22Rv1 (cell line): ENCODE measurements around the gene CTNNBIP1.
A peak's percentile ranks its signal among the peaks of the same experiment; 100 is the strongest.

ENCODE experiments used
- H3K27ac ChIP-seq: fragments of 450-650 bp; 2 replicates; pipeline ENCODE4 v1.5.1; 2017
- ZFX ChIP-seq: fragments of 450-650 bp; IDR thresholded peaks from 2 replicates; pipeline ENCODE4 v1.6.1; 2017; ENCODE audit warnings: antibody characterized with exemption, borderline replicate concordance
- TF ChIP-seq, protein P1 (sequence below): fragments of 450-650 bp; IDR thresholded peaks from 2 replicates; pipeline ENCODE4 v1.5.1; 2017; ENCODE audit warnings: mild to moderate bottlenecking

CTNNBIP1 gene

DNA sequence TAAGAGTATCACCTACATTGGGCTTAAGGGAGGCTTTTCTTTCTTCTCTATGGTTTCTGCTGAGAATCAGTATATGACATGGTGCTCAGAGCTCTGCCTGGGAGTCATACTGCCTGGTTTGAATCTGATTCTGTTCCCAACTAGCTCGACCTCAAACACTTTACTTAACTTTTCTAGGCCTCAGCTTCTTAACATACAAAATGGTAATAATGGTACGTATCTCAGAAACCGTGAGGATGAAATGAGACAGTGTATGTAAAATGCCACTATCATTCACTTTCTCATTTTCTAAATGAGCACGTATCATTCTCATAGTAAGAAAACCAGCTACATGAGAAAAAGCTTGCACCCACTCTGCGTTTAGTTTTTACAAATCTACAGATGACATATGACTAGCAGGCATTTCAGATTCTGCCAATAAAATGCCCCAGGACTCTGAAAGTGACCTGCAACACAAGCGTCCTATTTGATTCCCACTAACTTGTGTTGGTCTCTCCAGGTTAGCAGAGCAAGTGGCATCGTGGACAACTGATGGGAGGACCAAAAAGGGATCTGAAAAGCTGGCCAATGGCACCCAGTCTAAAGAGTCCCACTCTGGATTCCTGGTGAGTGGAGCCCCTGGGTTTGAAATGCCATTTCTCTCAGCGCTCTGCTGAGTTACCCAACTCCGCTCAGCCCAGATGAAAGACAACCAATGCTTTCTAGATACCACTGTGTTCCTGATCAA, 6.1 kb downstream of the CTNNBIP1 start:
- TF ChIP-seq, protein P1, sequence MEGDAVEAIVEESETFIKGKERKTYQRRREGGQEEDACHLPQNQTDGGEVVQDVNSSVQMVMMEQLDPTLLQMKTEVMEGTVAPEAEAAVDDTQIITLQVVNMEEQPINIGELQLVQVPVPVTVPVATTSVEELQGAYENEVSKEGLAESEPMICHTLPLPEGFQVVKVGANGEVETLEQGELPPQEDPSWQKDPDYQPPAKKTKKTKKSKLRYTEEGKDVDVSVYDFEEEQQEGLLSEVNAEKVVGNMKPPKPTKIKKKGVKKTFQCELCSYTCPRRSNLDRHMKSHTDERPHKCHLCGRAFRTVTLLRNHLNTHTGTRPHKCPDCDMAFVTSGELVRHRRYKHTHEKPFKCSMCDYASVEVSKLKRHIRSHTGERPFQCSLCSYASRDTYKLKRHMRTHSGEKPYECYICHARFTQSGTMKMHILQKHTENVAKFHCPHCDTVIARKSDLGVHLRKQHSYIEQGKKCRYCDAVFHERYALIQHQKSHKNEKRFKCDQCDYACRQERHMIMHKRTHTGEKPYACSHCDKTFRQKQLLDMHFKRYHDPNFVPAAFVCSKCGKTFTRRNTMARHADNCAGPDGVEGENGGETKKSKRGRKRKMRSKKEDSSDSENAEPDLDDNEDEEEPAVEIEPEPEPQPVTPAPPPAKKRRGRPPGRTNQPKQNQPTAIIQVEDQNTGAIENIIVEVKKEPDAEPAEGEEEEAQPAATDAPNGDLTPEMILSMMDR, result no peak

DNA sequence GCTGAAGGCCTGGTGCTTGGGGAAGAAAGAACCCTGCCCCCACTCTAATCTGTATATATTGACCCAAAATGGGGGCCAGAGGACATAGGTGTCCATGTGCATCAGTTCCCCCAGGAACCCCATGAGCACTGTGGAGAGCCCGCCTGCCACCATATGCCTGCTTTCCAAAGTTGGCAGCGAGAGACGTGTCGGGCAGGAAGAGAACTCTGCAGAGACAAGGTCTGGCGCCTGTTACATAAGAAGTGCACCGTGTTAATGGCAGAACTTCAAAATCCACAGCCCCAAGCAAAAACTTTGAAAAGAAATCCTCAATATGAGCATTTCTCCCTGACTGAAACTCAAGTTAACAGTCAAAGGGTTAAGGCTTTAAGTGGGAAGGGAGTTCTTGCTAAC, 8.0 kb downstream of the CTNNBIP1 start:
- H3K27ac ChIP-seq, result peak overlapping the region; percentile 60
- TF ChIP-seq, protein P1, result no peak
- TF ChIP-seq ZFX, result no peak

More for the DNA sequence above, 6.1 kb downstream of the CTNNBIP1 start:
- peak overlapping the region; percentile 26; the same call in 1 of the 2 replicates for H3K27ac ChIP-seq

DNA sequence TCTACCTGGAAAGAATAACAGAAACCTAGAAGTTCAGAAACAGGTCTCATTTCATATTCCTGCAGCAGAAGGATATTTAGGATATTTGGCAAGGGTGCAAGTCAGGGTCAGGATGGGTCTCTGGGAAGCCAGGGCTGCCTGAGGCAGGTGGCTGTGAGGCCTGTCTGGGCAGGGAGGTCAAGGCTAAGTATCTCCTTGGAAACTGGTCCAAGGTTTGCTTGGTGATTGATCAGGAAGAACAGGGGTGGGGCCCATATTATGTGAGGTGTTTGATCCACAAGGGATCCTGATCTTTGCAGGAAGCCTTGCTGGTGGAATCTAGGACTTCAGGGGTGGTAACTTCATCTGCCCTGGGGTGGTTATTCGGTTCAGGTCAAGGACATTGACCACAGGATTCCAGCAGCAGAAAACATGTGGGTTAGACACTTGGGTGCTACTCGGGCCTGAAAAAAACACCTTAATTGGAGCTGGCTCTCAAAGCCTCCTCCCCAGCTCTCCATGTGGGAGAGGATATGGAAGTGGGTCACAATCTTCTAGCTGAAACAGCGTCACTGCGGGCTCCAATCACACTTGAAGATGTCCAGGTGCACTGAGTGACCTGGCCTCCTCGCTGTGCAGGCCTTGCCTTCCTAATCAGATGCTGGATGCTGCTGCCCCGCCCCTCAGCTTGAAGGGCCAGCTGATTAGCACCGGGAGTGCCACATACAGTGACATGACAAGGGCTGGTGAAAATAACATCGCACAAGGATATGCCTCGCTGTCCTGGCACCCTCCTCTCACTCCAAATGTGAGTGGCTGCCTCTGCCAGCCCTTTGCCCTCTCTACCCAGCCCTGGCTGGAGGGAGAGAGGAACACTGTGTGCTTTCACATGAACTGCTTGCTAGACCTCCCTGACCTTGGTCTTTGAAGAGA, 8.7 kb downstream of the CTNNBIP1 start:
- peak overlapping the region; percentile 60 for H3K27ac ChIP-seq
- TF ChIP-seq, protein P1, result no peak
- TF ChIP-seq ZFX, result no peak

DNA sequence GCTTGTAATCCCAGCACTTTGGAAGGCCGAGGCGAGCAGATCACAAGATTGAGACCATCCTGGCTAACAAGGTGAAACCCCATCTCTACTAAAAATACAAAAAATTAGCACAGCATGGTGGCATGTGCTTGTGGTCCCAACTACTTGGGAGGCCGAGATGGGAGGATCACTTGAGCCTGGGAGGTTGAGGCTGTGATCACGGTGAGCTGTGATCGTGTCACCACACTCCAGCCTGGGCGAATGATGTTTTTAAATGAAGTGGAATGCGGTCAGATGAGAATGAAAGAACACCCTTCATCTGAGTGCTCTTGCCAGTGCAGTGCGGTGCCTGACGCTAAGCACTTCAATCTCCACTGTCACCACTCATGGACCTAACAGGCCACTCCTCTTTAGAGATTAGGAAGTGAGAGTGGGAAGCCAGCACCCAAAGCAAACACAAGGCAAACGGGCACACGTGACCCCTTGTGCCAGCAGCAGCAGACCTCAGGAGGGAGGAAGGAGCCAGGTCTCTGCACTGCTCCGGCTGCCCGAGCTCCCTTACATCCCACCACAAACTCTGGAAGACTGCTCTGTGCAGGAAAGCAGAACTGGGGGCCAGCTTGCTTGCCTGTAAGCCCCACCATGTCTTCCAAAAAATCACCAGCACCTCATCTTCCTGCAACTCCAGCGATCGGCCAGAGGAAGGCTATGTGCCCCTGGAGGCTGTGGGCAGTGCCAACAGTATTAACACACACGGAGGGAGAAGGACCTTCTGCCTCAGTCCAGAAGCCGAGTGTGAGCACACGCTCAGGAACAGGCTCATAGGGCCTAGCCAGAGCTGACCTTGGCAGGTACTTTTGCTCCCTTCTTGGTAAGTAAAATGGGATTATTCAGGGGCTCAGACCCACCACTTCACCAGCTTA, 9.7 kb downstream of the CTNNBIP1 start:
- peak overlapping the region; percentile 60 for H3K27ac ChIP-seq
- TF ChIP-seq, protein P1, result no peak
- TF ChIP-seq ZFX, result no peak

DNA sequence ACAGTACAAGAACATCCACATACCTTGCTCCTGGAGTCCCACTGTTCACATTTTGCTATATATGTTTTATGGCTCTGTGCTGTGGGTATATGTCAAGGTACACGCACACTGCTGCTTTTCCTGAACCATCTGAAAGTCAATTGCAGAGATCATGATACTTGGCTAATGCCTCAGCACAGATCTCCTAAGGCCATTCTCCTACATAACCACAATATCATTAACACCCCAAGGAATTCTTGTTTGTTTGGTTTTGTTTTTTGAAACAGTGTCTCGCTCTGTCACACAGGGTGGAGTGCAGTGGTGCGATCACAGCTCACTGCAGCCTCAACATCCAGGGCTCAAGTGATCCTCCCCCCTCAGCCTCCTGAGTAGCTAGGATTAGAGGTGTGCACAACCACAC, 16.0 kb downstream of the CTNNBIP1 start:
- TF ChIP-seq, protein P1, result no peak
- no peak for TF ChIP-seq ZFX
- no peak overlapping the region for H3K27ac ChIP-seq

DNA sequence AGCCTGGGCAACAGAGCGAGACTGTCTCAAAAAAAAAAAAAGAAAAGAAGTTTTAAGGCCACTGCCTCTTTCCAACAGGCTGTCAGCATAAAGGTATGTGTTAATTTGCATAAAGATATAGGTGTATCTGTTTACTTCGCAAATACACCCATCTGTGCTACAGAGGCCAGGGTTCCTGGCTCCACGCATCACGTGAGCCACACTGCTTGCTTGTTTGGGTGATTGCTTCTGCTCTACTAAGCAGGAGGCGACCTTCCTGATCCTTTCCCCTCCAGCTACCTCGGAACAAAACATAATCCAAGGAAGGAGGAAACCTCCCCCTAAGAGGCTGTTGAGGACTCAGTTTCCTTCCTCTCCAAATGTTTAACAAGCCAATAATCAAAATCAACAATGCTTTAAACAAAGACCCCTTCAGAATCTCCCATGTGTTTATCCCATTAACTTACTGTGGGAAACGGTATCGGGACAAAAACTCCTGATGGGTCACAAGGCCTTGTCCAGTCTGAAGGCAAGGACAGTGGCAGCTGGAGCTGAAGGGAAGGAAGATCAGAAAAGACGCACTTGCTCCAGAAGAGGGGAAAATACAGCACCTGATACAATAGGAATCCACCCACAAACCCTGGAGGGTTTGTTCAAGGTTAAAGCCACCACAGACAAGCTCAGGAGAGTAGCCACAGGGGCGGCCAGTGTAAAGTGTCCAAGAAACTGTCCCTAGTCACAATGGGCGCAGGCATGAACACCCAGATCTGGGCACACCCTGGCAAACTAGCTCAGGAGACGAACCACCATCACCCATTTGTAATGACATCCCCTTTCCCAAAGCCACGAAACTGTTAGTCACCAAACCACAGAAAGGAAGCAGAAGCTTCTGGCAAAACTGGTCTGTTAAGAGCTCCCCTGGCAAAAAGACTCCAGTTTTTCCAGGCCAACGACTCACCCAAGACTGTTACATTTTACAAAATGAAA, 17.2 kb downstream of the CTNNBIP1 start:
- TF ChIP-seq, protein P1, result no peak
- no peak for TF ChIP-seq ZFX
- no peak overlapping the region for H3K27ac ChIP-seq
